GM11168 (cell line): ENCODE measurements around the gene SYNGR1.
"Not testable (repeated sequence)": the region's sequence is repeated elsewhere in the genome, so short reads cannot be mapped to it uniquely, and the experiment has no call there.

Source experiments
- in situ Hi-C: fragments of 300-500 bp; cut with MboI; formaldehyde crosslinking; loops from one replicate; pipeline ENCODE4 v1.12.0; 2022; ENCODE audit warnings: low sequenced_read_pairs; ENCODE audit not compliant: unreplicated experiment

SYNGR1 gene

DNA sequence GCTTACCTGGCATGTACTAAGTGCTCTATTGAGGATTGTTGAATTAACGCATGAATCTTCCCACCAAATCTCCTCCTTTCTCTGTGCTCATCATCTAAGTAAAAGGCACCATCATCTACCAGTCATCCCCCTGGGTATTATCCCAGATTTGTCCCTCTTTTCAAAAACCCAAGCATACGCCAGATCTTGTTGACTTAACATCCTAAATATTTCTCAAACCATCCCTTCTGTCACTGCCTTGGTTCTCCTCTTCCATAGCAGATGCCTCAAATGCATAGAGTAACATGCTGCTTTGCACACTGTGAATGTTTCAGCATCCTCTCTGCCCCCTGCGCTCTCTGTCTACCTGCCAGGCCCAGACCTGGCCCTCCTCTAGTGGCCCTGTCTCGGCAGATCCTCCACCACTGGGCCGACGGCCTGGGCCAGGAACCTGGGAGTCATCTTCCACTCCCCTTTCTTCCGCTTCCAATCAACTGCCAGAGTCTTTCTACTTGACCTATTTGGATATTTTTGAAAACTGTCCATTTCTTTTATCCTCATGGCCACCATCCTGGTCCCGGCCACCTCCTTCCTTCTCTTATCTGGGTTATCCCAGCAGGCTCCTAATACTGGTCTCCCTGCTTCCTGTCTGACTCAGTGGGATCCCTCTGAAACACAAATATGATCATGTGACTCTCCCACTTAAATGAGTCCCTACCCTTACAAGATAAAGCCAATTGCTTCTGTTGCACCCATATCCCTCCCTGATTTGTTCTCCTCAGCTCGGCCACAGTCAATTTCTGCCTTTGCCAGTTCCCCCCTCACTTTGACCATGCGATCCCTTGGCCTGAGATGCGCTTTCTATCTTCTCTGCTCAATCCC, 46.4 kb downstream of the SYNGR1 start:
- in situ Hi-C loops = no loop called here

DNA sequence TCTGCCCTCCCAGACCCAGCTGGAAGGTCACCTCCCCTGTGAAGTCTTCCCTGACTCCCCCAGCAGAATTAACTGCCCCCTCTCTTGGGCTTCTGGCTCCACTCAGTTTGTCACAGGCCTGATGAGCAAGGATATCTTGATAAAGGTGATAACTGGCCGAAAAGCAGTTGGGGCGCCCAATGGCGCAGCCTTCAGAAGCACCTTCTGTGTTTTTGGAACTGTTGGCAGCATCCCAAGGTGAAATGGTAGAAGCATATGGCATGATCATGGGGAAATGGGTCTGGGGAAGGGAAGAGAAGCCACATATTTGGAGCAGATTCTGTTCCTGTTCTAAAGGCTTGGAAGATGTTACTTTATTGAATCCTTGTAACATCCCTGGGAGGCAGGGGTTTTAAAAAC, 47.0 kb downstream of the SYNGR1 start:
- in situ Hi-C loops = no loop called here

DNA sequence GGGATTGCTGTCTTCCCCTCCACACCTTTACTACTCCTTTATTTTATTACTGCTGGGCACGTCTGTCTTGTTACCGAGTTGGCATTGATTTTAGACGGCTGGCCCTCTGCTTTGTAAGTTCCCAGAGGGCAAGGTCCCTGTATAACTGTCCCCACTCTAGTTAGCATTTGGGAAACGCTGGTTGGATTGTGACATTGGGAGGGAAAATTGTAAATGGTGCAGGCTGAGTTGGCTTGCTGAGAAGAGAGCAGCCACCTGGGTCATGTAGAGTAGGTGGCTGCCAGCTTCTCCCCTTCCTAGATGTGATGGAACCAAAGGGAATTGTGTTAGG, 51.5 kb downstream of the SYNGR1 start:
- in situ Hi-C loops = no loop called here

DNA sequence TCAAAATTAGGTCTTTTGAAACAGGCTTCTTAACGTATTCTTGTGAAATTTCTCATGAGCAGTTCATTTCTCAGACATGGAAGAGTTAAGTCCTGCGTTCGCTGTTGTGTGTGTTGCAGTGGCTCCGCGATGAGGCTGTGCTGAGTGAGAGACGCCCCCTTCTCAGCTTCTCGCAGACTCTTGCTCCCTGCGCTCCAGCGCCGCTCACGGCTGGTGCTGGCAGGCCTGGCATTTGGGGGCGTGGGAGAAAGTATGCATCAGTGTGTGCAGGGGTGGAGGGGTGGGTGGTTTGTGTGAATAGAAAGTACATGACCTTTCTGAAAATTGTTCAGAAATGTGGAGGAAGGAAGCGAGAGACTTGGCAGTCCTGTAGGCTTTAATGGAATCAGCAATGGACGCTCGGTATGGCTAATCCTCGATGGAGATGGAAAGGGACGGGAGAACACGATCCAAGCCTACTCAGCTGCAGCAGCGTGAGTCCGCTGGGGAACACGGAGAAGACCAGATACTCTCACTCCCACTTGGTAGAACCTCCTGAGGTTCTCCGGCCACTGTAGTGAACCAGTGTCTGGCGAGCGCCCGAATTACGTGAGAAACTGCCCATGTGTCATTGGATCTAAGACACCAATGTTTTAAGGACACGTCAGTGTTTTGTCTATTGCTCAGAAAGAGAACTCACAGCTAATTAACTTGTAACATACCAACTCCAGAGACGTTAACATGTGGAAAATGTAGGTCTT, 55.7 kb downstream of the SYNGR1 start:
- in situ Hi-C loops = no loop called here

GRCh38 chr22:39408173-39408572, 58.4 kb downstream of the SYNGR1 start:
- in situ Hi-C loops = no loop called here

- in situ Hi-C loops = no loop called here
These were observed 59.0 kb downstream of the SYNGR1 start for GRCh38 chr22:39408807-39409206.

GRCh38 chr22:39409516-39410029, 59.8 kb downstream of the SYNGR1 start:
- in situ Hi-C loops = no loop called here

DNA sequence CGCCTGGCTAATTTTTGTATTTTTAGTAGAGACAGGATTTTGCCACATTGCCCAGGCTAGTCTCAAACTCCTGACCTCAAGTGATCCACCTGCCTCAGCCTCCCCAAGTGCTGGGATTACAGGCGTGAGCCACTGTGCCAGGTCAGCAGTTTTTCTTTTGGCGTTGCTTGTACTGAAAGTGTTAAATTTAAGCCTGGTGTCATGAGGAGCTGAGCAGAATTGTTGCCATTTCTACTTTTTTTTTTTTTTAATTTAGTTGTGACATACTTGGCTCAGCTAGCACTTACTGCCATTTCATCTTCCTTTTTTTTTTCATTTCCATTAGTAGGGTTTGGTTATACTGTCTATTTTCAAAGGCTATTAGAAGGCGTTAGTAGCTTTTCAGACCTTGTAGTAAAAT, 60.5 kb downstream of the SYNGR1 start:
- in situ Hi-C loops = no loop called here

GRCh38 chr22:39411828-39412365, 62.1 kb downstream of the SYNGR1 start:
- in situ Hi-C loops = not testable (repeated sequence)

DNA sequence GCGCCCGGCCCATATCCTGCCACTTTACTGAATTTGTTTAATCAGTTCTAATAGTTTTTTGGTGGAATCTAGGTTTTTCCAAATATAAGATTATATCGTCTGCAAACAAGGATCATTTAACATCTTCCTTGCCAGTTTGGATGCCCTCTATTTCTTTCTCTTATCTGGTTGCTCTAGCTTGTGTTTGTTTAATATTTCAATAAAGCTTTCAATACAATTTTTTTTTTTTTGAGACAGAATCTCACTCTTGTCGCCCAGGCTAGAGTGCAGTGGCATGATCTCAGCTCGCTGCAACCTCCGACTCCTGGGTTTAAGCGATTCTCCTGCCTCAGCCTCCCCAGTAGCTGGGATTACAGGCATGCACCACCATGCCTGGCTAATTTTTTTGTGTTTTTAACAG, 63.4 kb downstream of the SYNGR1 start:
- in situ Hi-C loops = not testable (repeated sequence)

GRCh38 chr22:39414377-39414776, 64.6 kb downstream of the SYNGR1 start:
- in situ Hi-C loops = no loop called here

DNA sequence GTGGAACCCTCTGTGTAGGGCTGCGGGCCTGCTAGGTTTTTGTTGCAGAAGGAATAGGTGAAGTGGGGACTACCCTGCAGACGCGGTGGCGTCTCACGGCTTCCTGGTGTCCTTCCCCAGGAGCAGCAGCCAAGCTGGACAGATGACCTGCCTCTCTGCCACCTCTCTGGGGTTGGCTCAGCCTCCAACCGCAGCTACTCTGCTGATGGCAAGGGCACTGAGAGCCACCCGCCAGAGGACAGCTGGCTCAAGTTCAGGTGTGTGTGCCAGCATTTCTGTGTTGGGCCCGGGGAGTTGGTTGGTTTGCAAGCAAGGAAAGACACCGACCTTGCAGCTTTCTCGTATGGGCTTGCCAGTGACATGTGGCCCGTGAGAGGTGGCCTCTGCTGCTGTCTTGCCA, 65.1 kb downstream of the SYNGR1 start:
- in situ Hi-C loops = no loop called here

- in situ Hi-C loops = no loop called here
These were observed 65.7 kb downstream of the SYNGR1 start for GRCh38 chr22:39415506-39415905.

- in situ Hi-C loops = no loop called here
These were observed 66.5 kb downstream of the SYNGR1 start for GRCh38 chr22:39416319-39416718.

DNA sequence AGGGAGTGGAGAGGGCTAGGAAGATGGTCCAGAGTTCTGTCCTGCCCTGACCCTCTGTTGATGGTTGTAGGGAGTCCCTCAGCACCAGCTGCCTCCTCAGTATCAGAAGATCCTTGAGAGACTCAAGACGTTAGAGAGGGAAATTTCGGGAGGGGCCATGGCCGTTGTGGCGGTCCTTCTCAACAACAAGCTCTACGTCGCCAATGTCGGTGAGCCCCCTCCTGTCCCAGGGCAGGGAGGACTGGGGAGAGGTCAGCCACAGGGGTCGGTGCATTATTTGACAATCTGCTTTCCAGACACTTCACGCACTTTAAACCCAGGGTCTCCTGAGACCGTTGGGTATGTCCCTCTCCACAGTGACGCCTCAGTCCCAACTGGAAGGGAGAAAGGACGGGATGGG, 67.8 kb downstream of the SYNGR1 start:
- in situ Hi-C loops = no loop called here

- in situ Hi-C loops = no loop called here
These were observed 68.9 kb downstream of the SYNGR1 start for GRCh38 chr22:39418696-39419095.

DNA sequence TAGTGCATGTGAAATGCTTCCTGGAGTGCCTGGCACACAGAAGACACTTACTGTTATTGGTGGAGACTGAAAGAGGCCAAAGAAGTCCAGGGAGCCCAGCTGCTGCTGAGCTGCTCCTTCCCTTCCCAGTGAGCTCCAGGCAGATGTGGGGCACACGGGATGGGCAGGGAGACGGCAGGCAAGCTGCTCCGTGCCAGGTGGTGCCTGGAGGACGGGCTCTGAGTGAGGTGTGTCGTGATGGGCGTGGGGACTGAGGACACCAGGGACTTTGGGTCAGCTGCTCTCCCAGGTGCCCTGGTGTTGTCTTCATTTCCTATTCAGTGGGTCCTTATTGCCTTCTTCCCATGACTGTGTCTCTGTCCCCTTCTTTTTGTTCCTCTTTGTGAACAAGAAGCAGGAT, 69.3 kb downstream of the SYNGR1 start:
- in situ Hi-C loops = no loop called here

- in situ Hi-C loops = no loop called here
These were observed 70.1 kb downstream of the SYNGR1 start for GRCh38 chr22:39419911-39420310.

DNA sequence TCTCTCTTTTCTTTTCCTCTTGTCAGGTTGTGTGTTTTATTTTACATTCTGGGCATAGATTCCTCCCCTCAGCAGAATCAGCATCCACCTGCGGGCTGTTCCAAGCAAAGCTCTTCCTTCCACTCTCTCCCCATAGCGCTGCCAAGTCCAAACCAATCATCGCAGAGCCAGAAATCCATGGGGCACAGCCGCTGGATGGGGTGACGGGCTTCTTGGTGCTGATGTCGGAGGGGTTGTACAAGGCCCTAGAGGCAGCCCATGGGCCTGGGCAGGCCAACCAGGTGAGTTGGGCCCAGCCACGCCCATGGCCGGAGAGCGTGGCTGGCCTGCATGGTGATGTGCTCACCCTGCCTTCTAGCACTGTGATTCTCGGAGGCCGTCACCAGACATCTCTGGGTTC, 71.9 kb downstream of the SYNGR1 start:
- in situ Hi-C loops = no loop called here

- in situ Hi-C loops = no loop called here
These were observed 72.3 kb downstream of the SYNGR1 start for GRCh38 chr22:39422101-39422500.

GRCh38 chr22:39422721-39423120, 72.9 kb downstream of the SYNGR1 start:
- in situ Hi-C loops = no loop called here
